Activated T-cell treated with anti-CD3 and anti-CD28 coated beads, Interleukin-2, amount 50 U/mL, for 72 hours (primary cell): ENCODE data around the gene GPR162. TPM values are rescaled to one million over a fixed set of nuclear protein-coding genes. Genes with fewer than 3 reads are reported as not detected.
A peak's percentile ranks its signal among the peaks of the same experiment; 100 is the strongest.

Experiments used
- ATAC-seq, 2 donors: fragments of 150-1000 bp; cut with Tn5 transposase; replicated peaks in 1 of 2; 2 replicates each; pipeline ENCODE4 v1.10.0; 2021; ENCODE audit warnings: moderate library complexity in 2 of 2, mild to moderate bottlenecking in 1 of 2
- DNase-seq, 2 donors: peaks; one replicate each; pipeline ENCODE4 v3.0.0; 2021 to 2022; ENCODE audit warnings: mixed read lengths in 1 of 2
- H3K27ac Mint-ChIP-seq: one replicate; pipeline ENCODE4 v1.8.0; 2022; ENCODE audit warnings: mild to moderate bottlenecking, moderate library complexity, mixed read lengths
- H3K27me3 Mint-ChIP-seq: one replicate; pipeline ENCODE4 v1.8.0; 2022; ENCODE audit warnings: low read depth, mixed read lengths
- H3K36me3 Mint-ChIP-seq, 2 donors: one replicate each; pipeline ENCODE4 v1.8.0; 2022; ENCODE audit warnings: mixed read lengths in 2 of 2, mild to moderate bottlenecking in 1 of 2; ENCODE audit not compliant: insufficient read depth in 2 of 2
- H3K4me1 Mint-ChIP-seq: one replicate; pipeline ENCODE4 v1.8.0; 2022; ENCODE audit warnings: low read depth, mixed read lengths
- H3K4me3 Mint-ChIP-seq, 2 donors: one replicate each; pipeline ENCODE4 v1.8.0; 2022; ENCODE audit warnings: mild to moderate bottlenecking in 2 of 2, mixed read lengths in 2 of 2, moderate library complexity in 2 of 2
- H3K9me3 Mint-ChIP-seq, 2 donors: one replicate each; pipeline ENCODE4 v1.8.0; 2022; ENCODE audit warnings: mixed read lengths in 2 of 2
- total RNA-seq, 2 donors: library from RNA; stranded (reverse); gene quantifications; one replicate each; pipeline ENCODE4 v1.2.3, GENCODE V29; 2022

The GPR162 gene
- total RNA-seq, 2 donors from 2014 or later: 0.72 to 0.93 TPM

DNA sequence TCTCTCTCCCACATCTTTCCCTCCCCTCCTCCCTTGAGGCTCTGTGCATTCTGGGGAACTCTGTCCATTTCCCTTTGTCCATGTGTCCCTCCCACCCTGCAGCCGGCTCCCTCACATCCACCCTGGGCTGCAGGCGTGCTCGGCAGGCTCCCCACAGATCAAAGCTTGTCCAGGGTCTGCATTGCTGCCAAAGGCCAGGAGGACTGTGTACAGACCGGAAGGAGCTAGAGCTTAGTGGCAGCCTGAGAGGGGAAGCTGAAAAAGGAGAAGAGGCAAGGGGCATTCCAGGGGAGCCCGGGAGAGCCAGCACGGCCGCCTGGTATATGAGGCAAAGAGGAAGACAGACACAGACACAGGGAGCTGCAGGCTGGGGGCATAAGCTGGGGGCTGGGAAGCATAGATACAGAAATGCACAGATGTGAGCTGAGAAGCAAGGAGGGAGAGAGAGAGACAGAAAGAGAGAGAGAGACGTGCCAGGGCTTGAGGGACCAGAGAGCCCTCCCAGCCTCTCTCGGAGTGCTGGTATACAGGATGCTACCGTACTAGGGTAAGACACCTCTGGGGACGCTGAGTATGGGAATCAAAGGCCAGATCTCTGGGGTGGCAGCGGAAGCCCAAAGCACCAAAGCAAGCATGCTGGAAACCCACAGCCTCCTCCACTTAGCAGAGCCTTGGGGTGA lies 29.0 kb upstream of the GPR162 start:
- ATAC-seq (peak; percentile 42 to 47), DNase-seq (no peak)
- peaks cover 66% of the 10 kb centered on the region for H3K4me1 Mint-ChIP-seq
- peak overlapping the region; percentile 87 to 98 for H3K4me3 Mint-ChIP-seq
- H3K36me3 Mint-ChIP-seq: peaks cover 8 to 15% of the 10 kb centered on the region in 2 donors
- H3K9me3 Mint-ChIP-seq: no peaks in the 10 kb centered on the region
- H3K27ac Mint-ChIP-seq: peak overlapping the region; percentile 52
- no peaks in the 10 kb centered on the region for H3K27me3 Mint-ChIP-seq

DNA sequence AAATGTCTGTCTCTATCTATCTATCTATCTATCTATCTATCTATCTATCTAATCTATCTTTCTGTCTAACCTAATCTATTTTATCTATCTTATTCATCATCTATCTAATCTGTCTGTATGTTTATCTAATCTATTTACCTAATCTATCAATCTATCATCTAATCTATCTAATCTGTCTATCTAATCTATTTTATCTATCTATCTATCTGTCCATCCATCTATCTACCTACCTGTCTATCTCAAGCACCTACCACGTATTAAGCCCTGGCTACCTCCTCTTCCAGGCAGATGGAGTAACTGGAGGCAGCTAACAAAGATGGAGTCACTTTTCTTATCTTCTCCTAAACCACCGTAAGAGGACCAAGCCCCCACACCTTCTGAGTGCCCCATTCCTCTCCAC lies 26.5 kb upstream of the GPR162 start:
- Mint-ChIP-seq H3K4me1 (peaks cover 62% of the 10 kb centered on the region), H3K4me3 (peak overlapping the region in 1 of 2 donors; percentile 31), H3K27me3 (no peaks in the 10 kb centered on the region), H3K36me3 (peaks cover 5 to 11% of the 10 kb centered on the region in 2 donors), H3K27ac (peak overlapping the region; percentile 92), H3K9me3 (no peaks in the 10 kb centered on the region)
- no peak for ATAC-seq
- no peak for DNase-seq

DNA sequence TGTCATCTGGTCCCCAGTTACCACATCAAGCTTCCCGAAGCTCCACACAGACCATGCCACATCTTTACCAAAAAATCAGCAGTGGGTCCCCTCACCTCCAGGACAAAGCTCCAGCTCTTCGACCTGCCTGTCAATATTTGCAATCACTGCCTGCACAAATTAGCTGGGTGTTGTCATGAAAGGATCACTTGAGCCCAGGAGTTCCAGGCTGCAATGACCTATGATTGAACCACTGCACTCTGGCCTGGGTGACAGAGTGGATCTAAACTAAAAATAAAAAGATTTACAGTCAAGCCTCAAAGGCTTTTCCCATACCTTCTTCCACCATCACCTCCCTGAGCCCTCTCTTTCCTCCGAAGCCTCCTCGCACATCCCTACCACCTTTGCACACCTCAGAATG lies 25.0 kb upstream of the GPR162 start:
- H3K9me3 Mint-ChIP-seq: no peaks in the 10 kb centered on the region
- peaks cover 61% of the 10 kb centered on the region for H3K4me1 Mint-ChIP-seq
- no peaks in the 10 kb centered on the region for H3K27me3 Mint-ChIP-seq
- no peak overlapping the region for H3K27ac Mint-ChIP-seq
- DNase-seq: no peak
- no peak for ATAC-seq
- H3K36me3 Mint-ChIP-seq: peaks cover 2 to 11% of the 10 kb centered on the region in 2 donors
- no peak overlapping the region for H3K4me3 Mint-ChIP-seq

DNA sequence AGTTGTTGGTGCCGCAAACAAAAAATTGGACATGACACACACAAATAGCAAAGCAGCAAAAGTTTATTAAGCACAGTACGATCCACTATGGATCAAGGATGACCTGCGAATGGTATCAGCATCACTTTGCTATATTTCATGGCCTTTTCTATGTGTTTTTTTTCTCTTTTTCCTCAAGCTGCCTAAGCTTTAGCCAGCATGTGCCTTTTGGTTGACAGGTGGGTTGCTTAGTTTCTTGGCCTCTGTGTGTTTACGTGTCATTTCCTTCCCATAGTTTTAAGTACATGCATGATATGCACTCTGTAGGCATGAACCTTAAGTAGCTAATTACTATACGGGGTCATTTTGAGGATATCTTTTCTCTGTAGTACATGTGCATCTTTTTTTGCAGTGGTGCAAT lies 22.5 kb upstream of the GPR162 start:
- no peaks in the 10 kb centered on the region for H3K27me3 Mint-ChIP-seq
- no peak for ATAC-seq

DNA sequence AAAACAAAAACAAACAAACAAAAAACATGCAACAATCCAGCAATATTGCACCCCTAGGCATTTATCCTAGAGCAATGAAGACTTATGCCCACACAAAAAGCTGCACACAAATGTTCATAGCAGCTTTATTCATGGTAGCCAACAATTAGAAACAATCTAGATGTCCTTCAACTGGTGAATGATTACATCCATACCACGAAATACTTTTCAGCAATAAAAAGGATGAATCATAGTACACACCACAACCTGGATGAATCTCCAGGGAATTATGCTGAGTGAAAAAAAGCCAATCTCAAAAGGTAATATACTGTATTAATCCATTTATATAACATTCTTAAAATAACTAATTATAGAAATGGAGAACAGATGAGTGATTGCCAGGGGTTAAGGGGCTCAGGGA lies 14.5 kb upstream of the GPR162 start:
- H3K4me3 Mint-ChIP-seq: no peak overlapping the region
- no peak for ATAC-seq
- H3K27ac Mint-ChIP-seq: no peak overlapping the region
- no peaks in the 10 kb centered on the region for H3K27me3 Mint-ChIP-seq
- peaks cover 5 to 22% of the 10 kb centered on the region in 2 donors for H3K36me3 Mint-ChIP-seq
- no peak for DNase-seq
- H3K9me3 Mint-ChIP-seq: no peaks in the 10 kb centered on the region
- H3K4me1 Mint-ChIP-seq: peaks cover 19% of the 10 kb centered on the region

More for the DNA sequence above, 22.5 kb upstream of the GPR162 start:
- peaks cover 2 to 17% of the 10 kb centered on the region in 2 donors for H3K36me3 Mint-ChIP-seq
- H3K27ac Mint-ChIP-seq: no peak overlapping the region
- no peak for DNase-seq
- H3K4me3 Mint-ChIP-seq: no peak overlapping the region
- peaks cover 35% of the 10 kb centered on the region for H3K4me1 Mint-ChIP-seq
- no peaks in the 10 kb centered on the region for H3K9me3 Mint-ChIP-seq

DNA sequence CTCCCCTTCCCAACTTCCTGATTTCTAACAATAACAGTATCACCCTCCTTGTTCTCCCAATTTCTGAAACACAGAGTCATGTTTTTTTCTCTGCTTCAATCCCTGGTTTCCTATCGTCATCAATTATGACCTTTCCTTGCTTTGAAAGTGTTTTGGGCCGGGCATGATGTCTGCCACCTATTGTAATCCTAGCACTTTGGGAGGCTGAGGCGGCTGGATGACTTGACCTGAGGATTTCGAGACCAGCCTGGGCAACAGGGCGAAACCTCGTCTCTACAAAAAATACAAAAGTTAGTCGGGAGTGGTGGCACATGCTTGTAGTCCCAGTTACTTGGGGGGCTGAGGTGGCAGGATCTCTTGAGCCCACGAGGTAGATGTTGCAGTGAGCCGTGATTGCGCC lies 12.6 kb upstream of the GPR162 start:
- no peak overlapping the region for H3K27ac Mint-ChIP-seq
- DNase-seq (no peak), ATAC-seq (no peak)
- H3K4me3 Mint-ChIP-seq: no peak overlapping the region
- H3K36me3 Mint-ChIP-seq: peaks cover 5 to 12% of the 10 kb centered on the region in 2 donors
- peaks cover 21% of the 10 kb centered on the region for H3K4me1 Mint-ChIP-seq
- H3K9me3 Mint-ChIP-seq: no peaks in the 10 kb centered on the region
- no peaks in the 10 kb centered on the region for H3K27me3 Mint-ChIP-seq

DNA sequence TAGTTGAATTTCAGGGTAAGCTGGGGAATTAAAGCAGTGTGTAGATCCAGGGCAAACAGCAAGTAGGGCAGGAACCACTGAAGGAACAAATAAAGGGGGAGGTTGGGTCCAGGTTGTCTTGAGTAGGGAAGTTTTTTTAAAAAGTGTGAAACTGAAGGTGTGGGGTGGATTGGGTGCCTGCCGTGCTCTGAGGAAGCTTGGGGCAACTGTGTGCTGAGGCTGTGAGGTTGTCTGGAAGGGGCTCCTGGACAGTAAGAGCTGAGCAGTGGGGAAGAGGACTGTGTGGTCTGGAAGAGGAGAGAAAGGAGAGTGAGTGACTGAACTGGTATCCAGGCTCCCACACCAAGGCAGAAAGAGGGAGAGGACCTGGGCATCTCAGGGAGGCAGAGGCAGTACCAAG lies 10.9 kb upstream of the GPR162 start:
- Mint-ChIP-seq H3K4me3 (peak overlapping the region; percentile 0 to 12), H3K36me3 (peaks cover 3 to 5% of the 10 kb centered on the region in 2 donors), H3K27ac (peak overlapping the region; percentile 8), H3K4me1 (peaks cover 21% of the 10 kb centered on the region), H3K9me3 (no peaks in the 10 kb centered on the region), H3K27me3 (no peaks in the 10 kb centered on the region)
- DNase-seq (no peak), ATAC-seq (no peak)

DNA sequence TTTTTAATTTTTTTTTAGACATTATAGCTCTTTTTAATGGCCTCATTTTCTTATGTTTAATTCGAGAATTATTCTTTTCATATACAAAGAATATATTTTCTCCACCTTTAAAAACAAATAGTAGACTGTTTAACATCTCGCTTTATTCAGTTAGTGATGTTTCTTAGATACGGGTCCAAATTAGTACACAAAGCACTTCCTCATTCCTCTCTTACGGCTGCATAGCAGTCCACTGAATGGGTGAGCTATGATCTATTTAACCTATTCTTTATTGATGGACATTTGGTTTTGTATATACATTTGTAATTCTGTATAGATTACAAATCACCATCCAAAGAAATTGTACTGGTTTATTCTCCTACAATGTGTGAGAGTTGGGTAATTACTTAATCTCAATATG lies 8.3 kb upstream of the GPR162 start:
- Mint-ChIP-seq H3K4me3 (no peak overlapping the region), H3K27me3 (no peaks in the 10 kb centered on the region), H3K36me3 (peaks cover 9 to 10% of the 10 kb centered on the region in 2 donors), H3K9me3 (no peaks in the 10 kb centered on the region), H3K4me1 (peaks cover 21% of the 10 kb centered on the region), H3K27ac (no peak overlapping the region)
- DNase-seq (no peak), ATAC-seq (no peak)

DNA sequence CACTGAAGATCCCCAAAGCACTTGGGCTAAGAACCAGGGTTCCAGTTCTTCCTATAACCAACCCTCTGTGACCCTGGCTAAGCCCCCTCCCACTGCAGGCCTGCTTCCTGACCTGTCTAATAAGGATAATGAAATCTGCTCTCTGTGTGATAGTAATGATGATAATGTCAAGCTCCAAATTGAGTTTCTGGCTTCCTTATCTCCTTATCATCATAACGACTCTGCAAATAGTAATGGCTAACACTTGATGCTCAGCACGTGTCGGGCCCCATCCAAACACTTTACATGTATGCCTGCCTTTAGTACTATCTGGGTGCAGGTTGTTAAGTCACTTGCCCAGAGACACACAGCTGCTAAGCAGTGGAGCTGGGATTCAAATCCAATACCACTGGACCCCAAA lies 5.0 kb upstream of the GPR162 start:
- Mint-ChIP-seq H3K36me3 (peaks cover 6 to 7% of the 10 kb centered on the region in 2 donors), H3K4me1 (peaks cover 16% of the 10 kb centered on the region), H3K27ac (no peak overlapping the region), H3K9me3 (no peaks in the 10 kb centered on the region), H3K4me3 (no peak overlapping the region), H3K27me3 (no peaks in the 10 kb centered on the region)
- ATAC-seq (no peak), DNase-seq (no peak)

DNA sequence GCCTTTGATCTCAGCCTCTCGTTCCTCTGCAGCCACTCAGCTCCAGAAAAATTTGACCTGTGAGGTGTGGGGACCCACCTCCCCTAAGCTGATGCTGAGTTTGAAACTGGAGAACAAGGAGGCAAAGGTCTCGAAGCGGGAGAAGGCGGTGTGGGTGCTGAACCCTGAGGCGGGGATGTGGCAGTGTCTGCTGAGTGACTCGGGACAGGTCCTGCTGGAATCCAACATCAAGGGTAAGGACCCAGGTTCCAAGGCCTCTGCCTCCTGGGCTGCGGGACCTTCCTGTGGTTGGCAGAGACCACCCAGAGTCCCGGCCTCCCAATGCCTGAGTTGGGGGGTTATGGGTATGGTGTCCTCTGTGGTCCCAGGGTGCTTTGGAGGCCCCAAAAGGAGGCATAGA lies 4.5 kb upstream of the GPR162 start:
- DNase-seq: no peak
- ATAC-seq: no peak
- Mint-ChIP-seq H3K27me3 (peaks cover 3% of the 10 kb centered on the region), H3K4me3 (no peak overlapping the region), H3K9me3 (no peaks in the 10 kb centered on the region), H3K27ac (no peak overlapping the region), H3K4me1 (peaks cover 11% of the 10 kb centered on the region), H3K36me3 (peaks cover 6 to 7% of the 10 kb centered on the region in 2 donors)

DNA sequence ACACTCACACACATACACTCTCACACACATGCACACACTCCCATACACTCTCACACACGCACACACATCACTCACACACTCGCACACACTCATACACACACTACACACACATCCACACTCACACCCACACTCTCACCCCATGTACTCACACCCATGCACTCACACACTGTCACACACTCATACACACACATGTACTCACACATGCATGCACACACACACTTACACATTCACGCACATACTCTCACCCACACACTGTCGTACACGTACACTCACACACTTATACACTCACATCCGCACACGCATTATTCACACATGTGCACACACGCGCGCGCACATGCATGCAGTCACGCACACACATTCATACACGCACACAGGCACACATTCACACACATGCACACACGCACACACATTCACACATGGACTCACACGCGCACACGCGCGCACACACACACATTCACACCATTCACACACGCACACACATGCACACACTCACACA lies 3.9 kb upstream of the GPR162 start:
- no peaks in the 10 kb centered on the region for H3K9me3 Mint-ChIP-seq
- H3K27ac Mint-ChIP-seq: no peak overlapping the region
- peaks cover 9% of the 10 kb centered on the region for H3K4me1 Mint-ChIP-seq
- ATAC-seq (no peak), DNase-seq (no peak)
- H3K27me3 Mint-ChIP-seq: peaks cover 9% of the 10 kb centered on the region
- peaks cover 6 to 7% of the 10 kb centered on the region in 2 donors for H3K36me3 Mint-ChIP-seq
- H3K4me3 Mint-ChIP-seq: no peak overlapping the region

DNA sequence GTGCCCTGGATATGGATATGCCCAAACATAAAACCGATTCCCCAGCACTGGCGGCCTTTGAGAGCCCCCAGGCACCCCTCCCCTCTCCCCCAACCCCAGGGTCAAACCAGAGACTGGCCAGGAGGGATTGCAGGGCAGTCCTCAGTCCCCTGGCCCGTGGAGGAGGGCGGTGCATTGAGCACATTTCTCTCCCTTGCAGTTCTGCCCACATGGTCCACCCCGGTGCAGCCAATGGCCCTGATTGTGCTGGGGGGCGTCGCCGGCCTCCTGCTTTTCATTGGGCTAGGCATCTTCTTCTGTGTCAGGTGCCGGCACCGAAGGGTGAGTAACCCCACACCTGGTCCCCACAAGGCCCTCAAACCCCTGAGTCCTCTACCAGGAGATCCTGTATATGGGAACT lies 3.4 kb upstream of the GPR162 start:
- no peak overlapping the region for H3K27ac Mint-ChIP-seq
- ATAC-seq: no peak
- no peaks in the 10 kb centered on the region for H3K9me3 Mint-ChIP-seq
- H3K4me1 Mint-ChIP-seq: peaks cover 9% of the 10 kb centered on the region
- H3K27me3 Mint-ChIP-seq: peaks cover 14% of the 10 kb centered on the region
- DNase-seq: no peak
- peaks cover 6 to 7% of the 10 kb centered on the region in 2 donors for H3K36me3 Mint-ChIP-seq
- no peak overlapping the region for H3K4me3 Mint-ChIP-seq

DNA sequence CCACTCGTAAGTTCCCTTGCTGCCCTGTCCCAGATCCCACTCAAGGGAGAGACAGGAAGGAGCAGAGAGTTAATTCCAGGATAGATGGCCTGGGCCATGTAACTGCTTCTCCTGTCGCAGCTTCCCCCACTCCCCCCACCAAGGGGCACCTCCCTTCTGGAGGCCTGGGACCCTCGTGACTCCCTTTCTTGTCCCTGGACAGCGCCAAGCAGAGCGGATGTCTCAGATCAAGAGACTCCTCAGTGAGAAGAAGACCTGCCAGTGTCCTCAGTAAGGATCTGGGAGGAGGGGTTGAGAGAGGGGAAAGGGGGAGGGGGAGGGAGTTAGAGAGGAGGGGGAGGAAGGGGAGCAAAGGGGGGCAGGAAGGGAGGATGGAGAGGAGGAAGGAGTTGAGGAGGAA lies 3.0 kb upstream of the GPR162 start:
- H3K36me3 Mint-ChIP-seq: peaks cover 6 to 7% of the 10 kb centered on the region in 2 donors
- H3K4me3 Mint-ChIP-seq: no peak overlapping the region
- peaks cover 15% of the 10 kb centered on the region for H3K27me3 Mint-ChIP-seq
- no peak for ATAC-seq
- H3K9me3 Mint-ChIP-seq: no peaks in the 10 kb centered on the region
- no peak for DNase-seq
- H3K27ac Mint-ChIP-seq: no peak overlapping the region
- H3K4me1 Mint-ChIP-seq: peaks cover 9% of the 10 kb centered on the region
